HEK293 (cell line): ENCODE measurements around the gene CTNNA2.

ENCODE experiments used
- YY1 ChIP-seq: fragments of 450-650 bp; formaldehyde crosslinking; IDR thresholded peaks from 2 replicates; pipeline ENCODE4 v1.5.1; 2018; ENCODE audit warnings: missing biosample characterization, missing genetic modification characterization
- ZNF433 ChIP-seq: fragments of 450-650 bp; formaldehyde crosslinking; IDR thresholded peaks from 2 replicates; pipeline ENCODE4 v1.5.1; 2016; ENCODE audit warnings: missing biosample characterization, missing genetic modification characterization, low read depth
- TF ChIP-seq, protein P1 (sequence below): fragments of 450-650 bp; formaldehyde crosslinking; IDR thresholded peaks from 2 replicates; pipeline ENCODE4 v1.5.1; 2016; ENCODE audit warnings: missing biosample characterization, missing genetic modification characterization
- TF ChIP-seq, protein P2 (sequence below): fragments of 450-650 bp; formaldehyde crosslinking; IDR thresholded peaks from 2 replicates; pipeline ENCODE4 v1.5.1; 2016; ENCODE audit warnings: missing biosample characterization, missing genetic modification characterization

DNA sequence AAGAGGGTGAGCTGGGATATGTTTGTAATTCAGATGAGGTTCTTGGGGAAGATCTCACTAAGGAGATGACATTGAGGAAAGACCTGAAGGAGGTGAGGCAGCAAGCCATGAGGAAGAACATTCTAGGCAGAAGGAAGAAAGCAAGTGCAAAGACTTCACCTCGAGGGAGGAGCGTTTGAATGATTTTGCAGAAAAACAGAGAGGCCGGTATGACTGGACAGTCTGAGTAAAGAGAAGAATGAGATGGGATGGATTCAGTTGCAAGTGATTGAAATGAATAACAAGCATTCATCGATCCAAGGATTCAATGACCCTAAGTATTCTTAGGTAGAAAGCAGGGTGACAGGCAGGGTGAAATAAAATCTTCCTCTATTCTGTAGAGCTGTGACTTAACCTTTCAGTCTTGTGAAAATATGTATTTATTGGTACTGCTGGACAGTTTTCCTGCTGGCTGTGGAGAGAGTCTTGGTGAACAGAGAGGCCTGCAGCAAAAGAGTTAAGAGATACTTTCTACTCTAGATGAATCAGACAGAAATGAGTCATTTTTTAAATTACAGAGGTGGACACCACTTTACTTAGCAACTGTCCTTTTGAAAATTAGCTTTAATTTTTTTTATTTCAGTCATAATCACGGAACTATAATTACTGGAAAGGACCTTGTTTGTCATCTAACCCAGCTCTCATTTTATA is 513.3 kb downstream of the CTNNA2 start:
- TF ChIP-seq, protein P1, sequence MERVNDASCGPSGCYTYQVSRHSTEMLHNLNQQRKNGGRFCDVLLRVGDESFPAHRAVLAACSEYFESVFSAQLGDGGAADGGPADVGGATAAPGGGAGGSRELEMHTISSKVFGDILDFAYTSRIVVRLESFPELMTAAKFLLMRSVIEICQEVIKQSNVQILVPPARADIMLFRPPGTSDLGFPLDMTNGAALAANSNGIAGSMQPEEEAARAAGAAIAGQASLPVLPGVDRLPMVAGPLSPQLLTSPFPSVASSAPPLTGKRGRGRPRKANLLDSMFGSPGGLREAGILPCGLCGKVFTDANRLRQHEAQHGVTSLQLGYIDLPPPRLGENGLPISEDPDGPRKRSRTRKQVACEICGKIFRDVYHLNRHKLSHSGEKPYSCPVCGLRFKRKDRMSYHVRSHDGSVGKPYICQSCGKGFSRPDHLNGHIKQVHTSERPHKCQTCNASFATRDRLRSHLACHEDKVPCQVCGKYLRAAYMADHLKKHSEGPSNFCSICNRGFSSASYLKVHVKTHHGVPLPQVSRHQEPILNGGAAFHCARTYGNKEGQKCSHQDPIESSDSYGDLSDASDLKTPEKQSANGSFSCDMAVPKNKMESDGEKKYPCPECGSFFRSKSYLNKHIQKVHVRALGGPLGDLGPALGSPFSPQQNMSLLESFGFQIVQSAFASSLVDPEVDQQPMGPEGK (tag by site-specific recombination), result no peak
- no peak for TF ChIP-seq ZNF433 (tag by site-specific recombination)
- TF ChIP-seq YY1, result no peak
- TF ChIP-seq, protein P2, sequence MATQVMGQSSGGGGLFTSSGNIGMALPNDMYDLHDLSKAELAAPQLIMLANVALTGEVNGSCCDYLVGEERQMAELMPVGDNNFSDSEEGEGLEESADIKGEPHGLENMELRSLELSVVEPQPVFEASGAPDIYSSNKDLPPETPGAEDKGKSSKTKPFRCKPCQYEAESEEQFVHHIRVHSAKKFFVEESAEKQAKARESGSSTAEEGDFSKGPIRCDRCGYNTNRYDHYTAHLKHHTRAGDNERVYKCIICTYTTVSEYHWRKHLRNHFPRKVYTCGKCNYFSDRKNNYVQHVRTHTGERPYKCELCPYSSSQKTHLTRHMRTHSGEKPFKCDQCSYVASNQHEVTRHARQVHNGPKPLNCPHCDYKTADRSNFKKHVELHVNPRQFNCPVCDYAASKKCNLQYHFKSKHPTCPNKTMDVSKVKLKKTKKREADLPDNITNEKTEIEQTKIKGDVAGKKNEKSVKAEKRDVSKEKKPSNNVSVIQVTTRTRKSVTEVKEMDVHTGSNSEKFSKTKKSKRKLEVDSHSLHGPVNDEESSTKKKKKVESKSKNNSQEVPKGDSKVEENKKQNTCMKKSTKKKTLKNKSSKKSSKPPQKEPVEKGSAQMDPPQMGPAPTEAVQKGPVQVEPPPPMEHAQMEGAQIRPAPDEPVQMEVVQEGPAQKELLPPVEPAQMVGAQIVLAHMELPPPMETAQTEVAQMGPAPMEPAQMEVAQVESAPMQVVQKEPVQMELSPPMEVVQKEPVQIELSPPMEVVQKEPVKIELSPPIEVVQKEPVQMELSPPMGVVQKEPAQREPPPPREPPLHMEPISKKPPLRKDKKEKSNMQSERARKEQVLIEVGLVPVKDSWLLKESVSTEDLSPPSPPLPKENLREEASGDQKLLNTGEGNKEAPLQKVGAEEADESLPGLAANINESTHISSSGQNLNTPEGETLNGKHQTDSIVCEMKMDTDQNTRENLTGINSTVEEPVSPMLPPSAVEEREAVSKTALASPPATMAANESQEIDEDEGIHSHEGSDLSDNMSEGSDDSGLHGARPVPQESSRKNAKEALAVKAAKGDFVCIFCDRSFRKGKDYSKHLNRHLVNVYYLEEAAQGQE, result no peak
